ENCODE measurements around the gene KRTAP12-4. TPM values are rescaled to one million over a fixed set of nuclear protein-coding genes. Genes with fewer than 3 reads are reported as not detected.
A peak's percentile ranks its signal among the peaks of the same experiment; 100 is the strongest.
"Not testable (repeated sequence)": the region's sequence is repeated elsewhere in the genome, so short reads cannot be mapped to it uniquely, and the experiment has no call there.

Gene KRTAP12-4
- total RNA-seq, 2 experiments from 2014 or later, result not detected

GRCh38 chr21:44636209-44637017 lies 18.0 kb downstream of the KRTAP12-4 start:
- H3K27me3 Mint-ChIP-seq, result no peaks in the 10 kb centered on the region
- H3K9me3 Mint-ChIP-seq, result peaks cover 19% of the 10 kb centered on the region
- no peaks in the 10 kb centered on the region for H3K4me1 Mint-ChIP-seq
- no peak for DNase-seq
- H3K27ac Mint-ChIP-seq, result no peak overlapping the region
- no peak overlapping the region for H3K4me3 Mint-ChIP-seq
- peaks cover 8% of the 10 kb centered on the region for H3K36me3 Mint-ChIP-seq

- peaks cover 28% of the 10 kb centered on the region for H3K9me3 Mint-ChIP-seq
- no peaks in the 10 kb centered on the region for H3K27me3 Mint-ChIP-seq
- H3K36me3 Mint-ChIP-seq, result peaks cover 21% of the 10 kb centered on the region
- DNase-seq, result no peak
- peaks cover 20% of the 10 kb centered on the region for H3K4me1 Mint-ChIP-seq
- H3K4me3 Mint-ChIP-seq, result no peak overlapping the region
- no peak overlapping the region for H3K27ac Mint-ChIP-seq
These were observed 22.4 kb downstream of the KRTAP12-4 start for GRCh38 chr21:44632067-44632466.

- Mint-ChIP-seq H3K4me1 (peaks cover 22% of the 10 kb centered on the region), H3K36me3 (peaks cover 21% of the 10 kb centered on the region), H3K4me3 (no peak overlapping the region), H3K27me3 (no peaks in the 10 kb centered on the region), H3K9me3 (peaks cover 28% of the 10 kb centered on the region), H3K27ac (peak overlapping the region; percentile 63)
- DNase-seq, result no peak
These were observed 24.0 kb downstream of the KRTAP12-4 start for GRCh38 chr21:44630440-44630839.

GRCh38 chr21:44628707-44629391 lies 25.6 kb downstream of the KRTAP12-4 start:
- Mint-ChIP-seq H3K27me3 (no peaks in the 10 kb centered on the region), H3K9me3 (peaks cover 40% of the 10 kb centered on the region), H3K36me3 (peaks cover 29% of the 10 kb centered on the region), H3K4me3 (no peak overlapping the region), H3K4me1 (peaks cover 22% of the 10 kb centered on the region), H3K27ac (no peak overlapping the region)
- no peak for DNase-seq

GRCh38 chr21:44627831-44628233 lies 26.6 kb downstream of the KRTAP12-4 start:
- Mint-ChIP-seq H3K9me3 (peaks cover 40% of the 10 kb centered on the region), H3K4me1 (peaks cover 22% of the 10 kb centered on the region), H3K36me3 (peaks cover 30% of the 10 kb centered on the region)
- not testable (repeated sequence) for DNase-seq, H3K27me3 Mint-ChIP-seq, H3K27ac Mint-ChIP-seq, H3K4me3 Mint-ChIP-seq

- Mint-ChIP-seq H3K9me3 (peaks cover 39% of the 10 kb centered on the region), H3K4me1 (peaks cover 22% of the 10 kb centered on the region)
- not testable (repeated sequence) for H3K27ac Mint-ChIP-seq
These were observed 27.2 kb downstream of the KRTAP12-4 start for GRCh38 chr21:44627181-44627822.

GRCh38 chr21:44626673-44627143 lies 27.8 kb downstream of the KRTAP12-4 start, which contains the start of gene KRTAP10-9:
KRTAP10-9 (plus strand) TSS chr21:44627093; CDS start chr21:44627172, 79 bp downstream.
- Mint-ChIP-seq H3K36me3 (peaks cover 29% of the 10 kb centered on the region), H3K9me3 (peaks cover 36% of the 10 kb centered on the region), H3K4me1 (peaks cover 22% of the 10 kb centered on the region), H3K27ac (no peak within 1 kb of the TSS), H3K4me3 (no peak within 1 kb of the TSS), H3K27me3 (no peaks in the 10 kb centered on the region)
- no peak for DNase-seq

More at GRCh38 chr21:44627181-44627822, 27.2 kb downstream of the KRTAP12-4 start:
- DNase-seq, H3K4me3 Mint-ChIP-seq, H3K27me3 Mint-ChIP-seq: not testable (repeated sequence)
- H3K36me3 Mint-ChIP-seq, result peaks cover 30% of the 10 kb centered on the region

- peaks cover 34% of the 10 kb centered on the region for H3K9me3 Mint-ChIP-seq
- peaks cover 22% of the 10 kb centered on the region for H3K4me1 Mint-ChIP-seq
- peaks cover 27% of the 10 kb centered on the region for H3K36me3 Mint-ChIP-seq
- H3K27me3 Mint-ChIP-seq, result no peaks in the 10 kb centered on the region
- no peak overlapping the region for H3K4me3 Mint-ChIP-seq
- no peak overlapping the region for H3K27ac Mint-ChIP-seq
- no peak for DNase-seq
These were observed 28.2 kb downstream of the KRTAP12-4 start for GRCh38 chr21:44626262-44626661.

- peaks cover 32% of the 10 kb centered on the region for H3K9me3 Mint-ChIP-seq
- H3K4me1 Mint-ChIP-seq, result peaks cover 22% of the 10 kb centered on the region
- DNase-seq, result no peak
- no peak overlapping the region for H3K4me3 Mint-ChIP-seq
- peaks cover 24% of the 10 kb centered on the region for H3K36me3 Mint-ChIP-seq
- no peak overlapping the region for H3K27ac Mint-ChIP-seq
- H3K27me3 Mint-ChIP-seq, result no peaks in the 10 kb centered on the region
These were observed 28.7 kb downstream of the KRTAP12-4 start for GRCh38 chr21:44625756-44626155.

GRCh38 chr21:44623575-44623974 lies 30.9 kb downstream of the KRTAP12-4 start:
- peaks cover 16% of the 10 kb centered on the region for H3K4me1 Mint-ChIP-seq
- no peak for DNase-seq
- H3K27ac Mint-ChIP-seq, result no peak overlapping the region
- peaks cover 32% of the 10 kb centered on the region for H3K36me3 Mint-ChIP-seq
- no peaks in the 10 kb centered on the region for H3K27me3 Mint-ChIP-seq
- H3K9me3 Mint-ChIP-seq, result peaks cover 41% of the 10 kb centered on the region
- no peak overlapping the region for H3K4me3 Mint-ChIP-seq

- no peaks in the 10 kb centered on the region for H3K27me3 Mint-ChIP-seq
- peaks cover 35% of the 10 kb centered on the region for H3K36me3 Mint-ChIP-seq
- no peak overlapping the region for H3K4me3 Mint-ChIP-seq
- H3K27ac Mint-ChIP-seq, result no peak overlapping the region
- peaks cover 43% of the 10 kb centered on the region for H3K9me3 Mint-ChIP-seq
- peaks cover 24% of the 10 kb centered on the region for H3K4me1 Mint-ChIP-seq
- no peak for DNase-seq
These were observed 34.6 kb downstream of the KRTAP12-4 start for GRCh38 chr21:44619886-44620285.

GRCh38 chr21:44618909-44619308 lies 35.5 kb downstream of the KRTAP12-4 start:
- peak overlapping the region; percentile 88 for H3K27ac Mint-ChIP-seq
- H3K36me3 Mint-ChIP-seq, result peaks cover 27% of the 10 kb centered on the region
- peaks cover 34% of the 10 kb centered on the region for H3K9me3 Mint-ChIP-seq
- H3K4me3 Mint-ChIP-seq, result peak overlapping the region; percentile 29
- peak; percentile 36 for DNase-seq
- peaks cover 24% of the 10 kb centered on the region for H3K4me1 Mint-ChIP-seq
- no peaks in the 10 kb centered on the region for H3K27me3 Mint-ChIP-seq

GRCh38 chr21:44618504-44618903 lies 36.0 kb downstream of the KRTAP12-4 start:
- H3K4me1 Mint-ChIP-seq, result peaks cover 24% of the 10 kb centered on the region
- H3K36me3 Mint-ChIP-seq, result peaks cover 26% of the 10 kb centered on the region
- peak overlapping the region; percentile 12 for H3K4me3 Mint-ChIP-seq
- H3K9me3 Mint-ChIP-seq, result peaks cover 30% of the 10 kb centered on the region
- no peak for DNase-seq
- no peaks in the 10 kb centered on the region for H3K27me3 Mint-ChIP-seq
- H3K27ac Mint-ChIP-seq, result peak overlapping the region; percentile 88

- DNase-seq, result no peak
- H3K9me3 Mint-ChIP-seq, result peaks cover 27% of the 10 kb centered on the region
- H3K4me1 Mint-ChIP-seq, result peaks cover 24% of the 10 kb centered on the region
- H3K36me3 Mint-ChIP-seq, result peaks cover 24% of the 10 kb centered on the region
- H3K27me3 Mint-ChIP-seq, result no peaks in the 10 kb centered on the region
- no peak overlapping the region for H3K4me3 Mint-ChIP-seq
- no peak overlapping the region for H3K27ac Mint-ChIP-seq
These were observed 37.4 kb downstream of the KRTAP12-4 start for GRCh38 chr21:44617071-44617501.

- Mint-ChIP-seq H3K4me1 (peaks cover 24% of the 10 kb centered on the region), H3K27ac (no peak overlapping the region), H3K36me3 (peaks cover 24% of the 10 kb centered on the region), H3K27me3 (no peaks in the 10 kb centered on the region), H3K4me3 (no peak overlapping the region), H3K9me3 (peaks cover 26% of the 10 kb centered on the region)
- DNase-seq, result no peak
These were observed 37.9 kb downstream of the KRTAP12-4 start for GRCh38 chr21:44616591-44616926.

Data from activated naive CD8-positive, alpha-beta T cell treated with anti-CD3 and anti-CD28 coated beads for 36 hours (primary cell).